IMR-90 (cell line): ENCODE measurements around the gene PIM3. TPM values are rescaled to one million over a fixed set of nuclear protein-coding genes. Genes with fewer than 3 reads are reported as not detected.

Experiments used
- ATAC-seq: fragments of 200-7000 bp; cut with Tn5 transposase; 2 replicates; pipeline ENCODE4 v1.9.1; 2020; ENCODE audit warnings: low read depth, mild to moderate bottlenecking, moderate library complexity
- BruUV-seq: library from RNA; stranded (reverse); fragments of 400-500 nt; replicated peaks from 2 replicates; lab custom pipeline; 2021; lab: Mats Ljungman, UMichigan
- CTCF ChIA-PET: fragments of 300-600 bp; formaldehyde crosslinking; extraction: SDS; loops from one replicate; lab custom pipeline; 2021; ENCODE audit warnings: antibody characterized with exemption; lab: Yijun Ruan, JAX
- POLR2A ChIA-PET: fragments of 300-600 bp; sonication (Branson Sonifier 250); formaldehyde crosslinking; loops from one replicate; lab custom pipeline; 2022; ENCODE audit warnings: antibody characterized with exemption; ENCODE audit not compliant: unreplicated experiment; lab: Charles Lee
- DNase-seq: peaks from one replicate; pipeline ENCODE4 v3.0.0; 2013
- H2AFZ ChIP-seq: replicated peaks from 2 replicates; pipeline ENCODE3; 2013; ENCODE audit warnings: low read length, mild to moderate bottlenecking; ENCODE audit not compliant: poor library complexity
- H2AK5ac ChIP-seq: 2 replicates; pipeline ENCODE4 v1.6.1; 2013; ENCODE audit warnings: low read depth, low read length, inconsistent platforms
- H2AK9ac ChIP-seq: replicated peaks from 2 replicates; pipeline ENCODE3; 2013; ENCODE audit warnings: mild to moderate bottlenecking, low read depth, low read length, moderate library complexity; ENCODE audit not compliant: poor library complexity
- H2BK120ac ChIP-seq: 2 replicates; pipeline ENCODE4 v1.6.1; 2013; ENCODE audit warnings: low read depth, low read length, inconsistent platforms
- H2BK15ac ChIP-seq: 3 replicates; pipeline ENCODE4 v1.6.1; 2013; ENCODE audit warnings: low read depth, low read length, inconsistent platforms
- H2BK20ac ChIP-seq: 2 replicates; pipeline ENCODE4 v1.6.1; 2013; ENCODE audit warnings: low read depth, mild to moderate bottlenecking, inconsistent platforms, low read length, moderate library complexity
- H2BK5ac ChIP-seq: 2 replicates; pipeline ENCODE4 v1.6.1; 2013; ENCODE audit warnings: mild to moderate bottlenecking, low read depth, low read length, inconsistent platforms; ENCODE audit not compliant: poor library complexity, severe bottlenecking
- H3K14ac ChIP-seq: replicated peaks from 2 replicates; pipeline ENCODE4 v1.6.1; 2013; ENCODE audit warnings: low read depth, low read length, inconsistent platforms
- H3K18ac ChIP-seq: 2 replicates; pipeline ENCODE4 v1.6.1; 2013; ENCODE audit warnings: low read depth, low read length, control low read depth
- H3K23ac ChIP-seq: 2 replicates; pipeline ENCODE4 v1.6.1; 2013; ENCODE audit warnings: low read depth, low read length, inconsistent platforms
- H3K27ac ChIP-seq: 2 replicates; pipeline ENCODE4 v1.5.1; 2013; ENCODE audit warnings: mild to moderate bottlenecking, control low read depth, low read length; ENCODE audit not compliant: insufficient read depth
- H3K27me3 ChIP-seq: 2 replicates; pipeline ENCODE4 v1.6.1; 2013; ENCODE audit warnings: low read length; ENCODE audit not compliant: control insufficient read depth, insufficient read depth
- H3K36me3 ChIP-seq: 2 replicates; pipeline ENCODE4 v1.6.1; 2013; ENCODE audit warnings: low read length, mixed read lengths; ENCODE audit not compliant: control insufficient read depth, insufficient read depth
- H3K4ac ChIP-seq: 2 replicates; pipeline ENCODE4 v1.6.1; 2013; ENCODE audit warnings: low read depth, low read length, inconsistent platforms
- H3K4me1 ChIP-seq: 2 replicates; pipeline ENCODE4 v1.6.1; 2013; ENCODE audit warnings: low read length, mixed read lengths; ENCODE audit not compliant: control insufficient read depth, insufficient read depth
- H3K4me2 ChIP-seq: 2 replicates; pipeline ENCODE4 v1.6.1; 2013; ENCODE audit warnings: low read depth, mild to moderate bottlenecking, control low read depth, low read length, moderate library complexity
- H3K4me3 ChIP-seq: 2 replicates; pipeline ENCODE4 v1.5.1; 2013; ENCODE audit warnings: low read depth, mild to moderate bottlenecking, control low read depth, low read length, moderate library complexity; ENCODE audit not compliant: insufficient read depth
- H3K56ac ChIP-seq: 2 replicates; pipeline ENCODE4 v1.6.1; 2013; ENCODE audit warnings: low read length, inconsistent platforms; ENCODE audit not compliant: insufficient read depth; ENCODE audit errors: extremely low read depth
- H3K79me1 ChIP-seq, 2 experiments: 2 replicates each; pipeline ENCODE4 v1.6.1; 2013; ENCODE audit warnings: low read length in 2 of 2, inconsistent platforms in 1 of 2, low read depth in 1 of 2
- H3K9ac ChIP-seq: 2 replicates; pipeline ENCODE4 v1.6.1; 2013; ENCODE audit warnings: low read depth, low read length, control low read depth
- H3K9me1 ChIP-seq: 2 replicates; pipeline ENCODE4 v1.6.1; 2013; ENCODE audit warnings: low read length, inconsistent platforms; ENCODE audit not compliant: insufficient read depth
- H3K9me3 ChIP-seq: 2 replicates; pipeline ENCODE4 v1.6.1; 2013; ENCODE audit warnings: low read length; ENCODE audit not compliant: control insufficient read depth, insufficient read depth
- H4K20me1 ChIP-seq: 2 replicates; pipeline ENCODE4 v1.6.1; 2013; ENCODE audit warnings: low read length, inconsistent platforms; ENCODE audit not compliant: insufficient read depth
- H4K5ac ChIP-seq: 2 replicates; pipeline ENCODE4 v1.6.1; 2013; ENCODE audit warnings: mild to moderate bottlenecking, low read depth, low read length, control low read depth
- H4K8ac ChIP-seq, 2 experiments: 2 replicates each; pipeline ENCODE4 v1.6.1; 2013; ENCODE audit warnings: low read depth in 2 of 2, low read length in 2 of 2, control low read depth in 1 of 2, inconsistent platforms in 1 of 2
- H4K91ac ChIP-seq: 2 replicates; pipeline ENCODE4 v1.6.1; 2013; ENCODE audit warnings: low read depth, low read length, inconsistent platforms; ENCODE audit not compliant: insufficient read depth
- BHLHE40 ChIP-seq: fragments of 150-350 bp; IDR thresholded peaks from 2 replicates; pipeline ENCODE4 v1.6.1; 2016; ENCODE audit warnings: mild to moderate bottlenecking, low read depth, low read length
- CEBPB ChIP-seq: IDR thresholded peaks from 2 replicates; pipeline ENCODE4 v1.6.1; 2012; ENCODE audit warnings: low read depth, low read length, improper control_type of control experiment
- CHD1 ChIP-seq: IDR thresholded peaks from 2 replicates; pipeline ENCODE4 v1.6.1; 2012; ENCODE audit warnings: low read depth, low read length, improper control_type of control experiment
- FOS ChIP-seq: fragments of 150-350 bp; IDR thresholded peaks from 2 replicates; pipeline ENCODE4 v1.6.1; 2016; ENCODE audit warnings: low read depth, low read length
- MAFK ChIP-seq: IDR thresholded peaks from 2 replicates; pipeline ENCODE4 v1.6.1; 2012; ENCODE audit warnings: low read depth, low read length, improper control_type of control experiment
- MAZ ChIP-seq: IDR thresholded peaks from 2 replicates; pipeline ENCODE4 v1.6.1; 2012; ENCODE audit warnings: low read depth, mild to moderate bottlenecking, low read length, improper control_type of control experiment, moderate library complexity, borderline replicate concordance
- MXI1 ChIP-seq: IDR thresholded peaks from 2 replicates; pipeline ENCODE4 v1.6.1; 2012; ENCODE audit warnings: low read depth, mild to moderate bottlenecking, low read length, moderate library complexity, borderline replicate concordance
- NFE2L2 ChIP-seq: fragments of 150-350 bp; IDR thresholded peaks from 2 replicates; pipeline ENCODE4 v1.6.1; 2016; ENCODE audit warnings: low read depth, mild to moderate bottlenecking, low read length
- POLR2A ChIP-seq: IDR thresholded peaks from 2 replicates; pipeline ENCODE4 v1.6.1; 2012; ENCODE audit warnings: mild to moderate bottlenecking, low read depth, low read length
- RAD21 ChIP-seq: IDR thresholded peaks from 2 replicates; pipeline ENCODE4 v1.6.1; 2012; ENCODE audit warnings: low read length, improper control_type of control experiment
- RCOR1 ChIP-seq: IDR thresholded peaks from 2 replicates; pipeline ENCODE4 v1.6.1; 2012; ENCODE audit warnings: mild to moderate bottlenecking, low read length, improper control_type of control experiment; ENCODE audit not compliant: insufficient replicate concordance
- RFX5 ChIP-seq: IDR thresholded peaks from 2 replicates; pipeline ENCODE4 v1.8.0; 2012; ENCODE audit warnings: low read depth, mild to moderate bottlenecking, low read length, moderate library complexity
- SMC3 ChIP-seq: fragments of 150-350 bp; IDR thresholded peaks from 2 replicates; pipeline ENCODE4 v1.6.1; 2016; ENCODE audit warnings: low read depth, mild to moderate bottlenecking, antibody characterized with exemption, low read length, moderate library complexity
- whole genome bisulfite sequencing, 2 experiments: methylation state at CpG; one replicate each; pipeline versions ENCODE4 v1.1.5 to v1.1.7; 2013; ENCODE audit warnings: missing lambda C conversion rate in 2 of 2; ENCODE audit not compliant: insufficient read length in 1 of 2; ENCODE audit errors: extremely low coverage in 2 of 2; 5-methylcytosine and 5-hydroxymethylcytosine counted together
- dilution Hi-C: fragments of 300-500 bp; cut with HindIII; formaldehyde crosslinking; loops from one replicate; pipeline ENCODE4 v1.14.3; 2018; ENCODE audit warnings: low sequenced_read_pairs; ENCODE audit not compliant: unreplicated experiment
- in situ Hi-C: fragments of 300-500 bp; cut with MboI; formaldehyde crosslinking; loops from 3 replicates; pipeline ENCODE4 v1.14.3; 2019; ENCODE audit warnings: low sequenced_read_pairs, inconsistent platforms, mixed read lengths
- intact Hi-C: fragments of 100-400 bp; cut with micrococcal nuclease; formaldehyde crosslinking; loops from 2 replicates; pipeline ENCODE4 v1.10.0; 2022
- polyA plus RNA-seq, 3 experiments: library from polyadenylated mRNA; depleted of rRNA; stranded (reverse); fragments of >200 nt; gene quantifications; 2 replicates each; pipeline ENCODE4 v1.2.3, GENCODE V29; 2012; ENCODE audit warnings: low replicate concordance in 1 of 3
- total RNA-seq: library from RNA; depleted of rRNA; stranded (reverse); fragments of >200 nt; gene quantifications from 2 replicates; pipeline ENCODE4 v1.2.3, GENCODE V29; 2012
- TF ChIP-seq, protein P1 (sequence below): fragments of 150-350 bp; IDR thresholded peaks from 2 replicates; pipeline ENCODE4 v1.6.1; 2016; ENCODE audit warnings: low read depth, mild to moderate bottlenecking, low read length, moderate library complexity, borderline replicate concordance
- TF ChIP-seq, protein P2 (sequence below): fragments of 150-350 bp; IDR thresholded peaks from 2 replicates; pipeline ENCODE4 v1.6.1; 2017; ENCODE audit warnings: mild to moderate bottlenecking, antibody characterized with exemption, low read length, low read depth

PIM3 gene
- total and polyA plus RNA-seq, 2 of the 4 experiments (the other 2 are of a cell fraction): 8.6 to 24.7 TPM

DNA sequence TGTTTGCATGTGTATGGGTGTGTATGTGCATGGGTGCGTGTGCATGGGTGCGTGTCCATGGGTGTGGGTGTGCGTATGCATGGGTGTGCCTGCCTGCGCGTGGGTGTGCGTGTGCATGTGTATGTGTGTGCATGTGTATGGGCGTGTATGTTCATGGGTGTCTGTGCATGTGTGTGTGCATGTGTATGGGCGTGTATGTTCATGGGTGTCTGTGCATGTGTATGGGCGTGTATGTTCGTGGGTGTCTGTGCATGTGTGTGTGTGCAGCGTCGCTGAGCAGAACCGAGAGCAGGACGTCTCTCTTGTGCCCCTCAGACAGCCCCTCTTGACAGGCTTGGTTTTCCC lies 38.1 kb downstream of the PIM3 start:
- H2AK9ac ChIP-seq: no peak overlapping the region
- H3K14ac ChIP-seq: no peak overlapping the region
- H4K5ac ChIP-seq: no peak overlapping the region
- ATAC-seq (no peak), DNase-seq (no peak)
- no peaks in the 10 kb centered on the region for H4K20me1 ChIP-seq
- dilution Hi-C loops: no loop called here
- in situ Hi-C loops: no loop called here
- intact Hi-C loops: no loop called here
- CTCF ChIA-PET: no interaction called here
- H3K27ac ChIP-seq: no peak overlapping the region
- no peak overlapping the region for H3K9ac ChIP-seq
- H3K56ac ChIP-seq: no peak overlapping the region
- no peak overlapping the region for H2AK5ac ChIP-seq
- H3K4ac ChIP-seq: no peak overlapping the region
- POLR2A ChIA-PET: no interaction called here
- no peak overlapping the region for H3K4me2 ChIP-seq
- no peaks in the 10 kb centered on the region for H3K36me3 ChIP-seq
- H3K9me1 ChIP-seq: peaks cover 4% of the 10 kb centered on the region; the same call in 1 of the 2 replicates
- H3K4me1 ChIP-seq: peaks cover 2% of the 10 kb centered on the region; the same call in 1 of the 2 replicates
- WGBS, 2 experiments: 97% methylated on average over 8 of the region's 14 CpGs; no CpG with 5 or more reads in 1 of the 2 experiments
- no peak overlapping the region for H3K18ac ChIP-seq
- no peak overlapping the region for H2BK15ac ChIP-seq
- no TSS peak for BruUV-seq
- no peak overlapping the region for H4K8ac ChIP-seq
- H3K23ac ChIP-seq: no peak overlapping the region
- no peak overlapping the region for H3K4me3 ChIP-seq
- H3K27me3 ChIP-seq: peaks cover 16% of the 10 kb centered on the region
- no peaks in the 10 kb centered on the region for H3K79me1 ChIP-seq
- no peaks in the 10 kb centered on the region for H3K9me3 ChIP-seq
- no peak overlapping the region for H2BK20ac ChIP-seq
- no peak overlapping the region for H2BK5ac ChIP-seq
- no peak for TF ChIP-seq RFX5
- no peak for TF ChIP-seq RCOR1
- TF ChIP-seq, protein P1, sequence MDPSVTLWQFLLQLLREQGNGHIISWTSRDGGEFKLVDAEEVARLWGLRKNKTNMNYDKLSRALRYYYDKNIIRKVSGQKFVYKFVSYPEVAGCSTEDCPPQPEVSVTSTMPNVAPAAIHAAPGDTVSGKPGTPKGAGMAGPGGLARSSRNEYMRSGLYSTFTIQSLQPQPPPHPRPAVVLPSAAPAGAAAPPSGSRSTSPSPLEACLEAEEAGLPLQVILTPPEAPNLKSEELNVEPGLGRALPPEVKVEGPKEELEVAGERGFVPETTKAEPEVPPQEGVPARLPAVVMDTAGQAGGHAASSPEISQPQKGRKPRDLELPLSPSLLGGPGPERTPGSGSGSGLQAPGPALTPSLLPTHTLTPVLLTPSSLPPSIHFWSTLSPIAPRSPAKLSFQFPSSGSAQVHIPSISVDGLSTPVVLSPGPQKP: no peak
- TF ChIP-seq CEBPB: no peak
- TF ChIP-seq FOS: no peak
- no peak for TF ChIP-seq MAZ
- no peak for TF ChIP-seq SMC3
- TF ChIP-seq POLR2A: no peak
- TF ChIP-seq, protein P2, sequence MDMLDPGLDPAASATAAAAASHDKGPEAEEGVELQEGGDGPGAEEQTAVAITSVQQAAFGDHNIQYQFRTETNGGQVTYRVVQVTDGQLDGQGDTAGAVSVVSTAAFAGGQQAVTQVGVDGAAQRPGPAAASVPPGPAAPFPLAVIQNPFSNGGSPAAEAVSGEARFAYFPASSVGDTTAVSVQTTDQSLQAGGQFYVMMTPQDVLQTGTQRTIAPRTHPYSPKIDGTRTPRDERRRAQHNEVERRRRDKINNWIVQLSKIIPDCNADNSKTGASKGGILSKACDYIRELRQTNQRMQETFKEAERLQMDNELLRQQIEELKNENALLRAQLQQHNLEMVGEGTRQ: no peak
- no peak for TF ChIP-seq CHD1
- TF ChIP-seq RAD21: no peak
- no peak for TF ChIP-seq MXI1
- TF ChIP-seq MAFK: no peak
- TF ChIP-seq NFE2L2: no peak
- no peak for TF ChIP-seq BHLHE40
- H2BK120ac ChIP-seq: no peak overlapping the region
- no peak overlapping the region for H4K91ac ChIP-seq
- H2AFZ ChIP-seq: peak overlapping the region; percentile 70
